Glutamatergic neuron (in vitro differentiated cells): ENCODE data around the gene SLC39A7. TPM values are rescaled to one million over a fixed set of nuclear protein-coding genes. Genes with fewer than 3 reads are reported as not detected.

ENCODE experiments used
- DNase-seq: peaks from one replicate; pipeline ENCODE4 v3.0.0; 2022
- H3K27ac Mint-ChIP-seq: one replicate; pipeline ENCODE4 v1.8.0; 2020; ENCODE audit warnings: mild to moderate bottlenecking, mixed read lengths, inconsistent platforms; ENCODE audit not compliant: unreplicated experiment
- H3K27me3 Mint-ChIP-seq: one replicate; pipeline ENCODE4 v1.8.0; 2020; ENCODE audit warnings: mild to moderate bottlenecking, moderate library complexity, mixed read lengths, inconsistent platforms; ENCODE audit not compliant: unreplicated experiment
- H3K36me3 Mint-ChIP-seq: one replicate; pipeline ENCODE4 v1.8.0; 2020; ENCODE audit warnings: mild to moderate bottlenecking, mixed read lengths, inconsistent platforms; ENCODE audit not compliant: unreplicated experiment
- H3K4me1 Mint-ChIP-seq: one replicate; pipeline ENCODE4 v1.8.0; 2020; ENCODE audit warnings: mild to moderate bottlenecking, low read depth, mixed read lengths, inconsistent platforms; ENCODE audit not compliant: unreplicated experiment
- H3K4me3 Mint-ChIP-seq: one replicate; pipeline ENCODE4 v1.8.0; 2020; ENCODE audit warnings: mild to moderate bottlenecking, mixed read lengths, inconsistent platforms; ENCODE audit not compliant: unreplicated experiment
- H3K9me3 Mint-ChIP-seq: one replicate; pipeline ENCODE4 v1.8.0; 2020; ENCODE audit warnings: mild to moderate bottlenecking, moderate library complexity, mixed read lengths, inconsistent platforms; ENCODE audit not compliant: unreplicated experiment
- CTCF ChIP-seq: fragments of 200-600 bp; sonication (generic); IDR thresholded peaks from one replicate; pipeline ENCODE4 v1.5.0; 2021; ENCODE audit not compliant: partially characterized antibody, unreplicated experiment
- total RNA-seq: library from RNA; stranded (reverse); fragmentation: NEBNext Ultra II Directional; extraction: Animal tissue kit (Norgen Biotek cat#: 25700); gene quantifications from one replicate; pipeline ENCODE4 v1.2.1, GENCODE V29; 2021; ENCODE audit not compliant: unreplicated experiment

SLC39A7 gene
- total RNA-seq, 1 donor from 2014 or later, result 92.8 TPM

- H3K4me1 Mint-ChIP-seq, result no peaks in the 10 kb centered on the region
Measured at GRCh38 chr6:33167374-33168283, 33.0 kb upstream of the SLC39A7 start.

GRCh38 chr6:33168284-33168601, 32.4 kb upstream of the SLC39A7 start:
- no peaks in the 10 kb centered on the region for H3K9me3 Mint-ChIP-seq
- H3K4me1 Mint-ChIP-seq, result no peaks in the 10 kb centered on the region
- no peak for TF ChIP-seq CTCF
- H3K27ac Mint-ChIP-seq, result no peak overlapping the region
- no peaks in the 10 kb centered on the region for H3K36me3 Mint-ChIP-seq
- H3K4me3 Mint-ChIP-seq, result no peak overlapping the region
- H3K27me3 Mint-ChIP-seq, result peaks cover 10% of the 10 kb centered on the region
- DNase-seq, result no peak

More at GRCh38 chr6:33167374-33168283, 33.0 kb upstream of the SLC39A7 start:
- H3K27ac Mint-ChIP-seq, result no peak overlapping the region
- no peaks in the 10 kb centered on the region for H3K36me3 Mint-ChIP-seq
- H3K4me3 Mint-ChIP-seq, result no peak overlapping the region
- H3K27me3 Mint-ChIP-seq, result peaks cover 10% of the 10 kb centered on the region
- no peak for DNase-seq
- H3K9me3 Mint-ChIP-seq, result no peaks in the 10 kb centered on the region
- TF ChIP-seq CTCF, result no peak

GRCh38 chr6:33168639-33169038, 32.0 kb upstream of the SLC39A7 start:
- Mint-ChIP-seq H3K27ac (no peak overlapping the region), H3K36me3 (no peaks in the 10 kb centered on the region), H3K4me1 (no peaks in the 10 kb centered on the region), H3K9me3 (no peaks in the 10 kb centered on the region), H3K27me3 (peaks cover 10% of the 10 kb centered on the region), H3K4me3 (no peak overlapping the region)
- TF ChIP-seq CTCF, result no peak
- DNase-seq, result no peak

GRCh38 chr6:33169291-33170175, 31.1 kb upstream of the SLC39A7 start:
- no peak for DNase-seq
- H3K4me1 Mint-ChIP-seq, result no peaks in the 10 kb centered on the region
- no peaks in the 10 kb centered on the region for H3K36me3 Mint-ChIP-seq
- no peaks in the 10 kb centered on the region for H3K9me3 Mint-ChIP-seq
- no peak for TF ChIP-seq CTCF
- H3K27ac Mint-ChIP-seq, result no peak overlapping the region
- H3K4me3 Mint-ChIP-seq, result no peak overlapping the region
- H3K27me3 Mint-ChIP-seq, result peaks cover 6% of the 10 kb centered on the region
